Neural progenitor cell (in vitro differentiated cells): Measurements from ENCODE around the gene HDAC4. TPM values are rescaled to one million over a fixed set of nuclear protein-coding genes. Genes with fewer than 3 reads are reported as not detected.

ENCODE experiments used
- DNase-seq: peaks from one replicate; pipeline ENCODE4 v3.0.0-alpha.2; 2016; ENCODE audit warnings: low spot score
- H2AFZ ChIP-seq: fragments of 200-600 bp; sonication (generic); replicated peaks from 2 replicates; pipeline ENCODE4 v1.6.1; 2016; ENCODE audit warnings: antibody characterized with exemption
- H3F3A ChIP-seq: fragments of 200-600 bp; sonication (generic); 2 replicates; pipeline ENCODE4 v1.6.1; 2016; ENCODE audit warnings: antibody characterized with exemption, low read depth
- H3K27ac ChIP-seq: fragments of 200-600 bp; sonication (generic); 2 replicates; pipeline ENCODE4 v1.5.1; 2016; ENCODE audit warnings: mild to moderate bottlenecking
- H3K27me3 ChIP-seq: fragments of 200-600 bp; sonication (generic); 2 replicates; pipeline ENCODE4 v1.6.1; 2016; ENCODE audit warnings: mild to moderate bottlenecking, moderate library complexity
- H3K36me3 ChIP-seq: fragments of 200-600 bp; sonication (generic); 2 replicates; pipeline ENCODE4 v1.5.1; 2016
- H3K4me1 ChIP-seq: fragments of 200-600 bp; sonication (generic); 2 replicates; pipeline ENCODE4 v1.6.1; 2016; ENCODE audit warnings: mixed run types
- H3K4me2 ChIP-seq: fragments of 200-600 bp; sonication (generic); 2 replicates; pipeline ENCODE4 v1.6.1; 2016
- H3K4me3 ChIP-seq: fragments of 200-600 bp; sonication (generic); 2 replicates; pipeline ENCODE4 v1.5.1; 2016
- H3K79me2 ChIP-seq: fragments of 200-600 bp; sonication (generic); 2 replicates; pipeline ENCODE4 v1.6.1; 2016; ENCODE audit warnings: low read depth
- H3K9ac ChIP-seq: fragments of 200-600 bp; sonication (generic); 2 replicates; pipeline ENCODE4 v1.6.1; 2016
- H3K9me3 ChIP-seq: fragments of 200-600 bp; sonication (generic); 2 replicates; pipeline ENCODE4 v1.5.1; 2016; ENCODE audit warnings: low read depth
- H4K20me1 ChIP-seq: fragments of 200-600 bp; sonication (generic); 2 replicates; pipeline ENCODE4 v1.6.1; 2016; ENCODE audit warnings: low read depth
- H3K27ac Mint-ChIP-seq: 3 replicates; pipeline ENCODE4 v1.8.0; 2021; ENCODE audit warnings: mixed read lengths
- H3K27me3 Mint-ChIP-seq: 2 replicates; pipeline ENCODE4 v1.8.0; 2022; ENCODE audit warnings: low read depth, mild to moderate bottlenecking, inconsistent platforms, moderate library complexity, mixed read lengths; ENCODE audit not compliant: insufficient read depth
- H3K36me3 Mint-ChIP-seq: 3 replicates; pipeline ENCODE4 v1.8.0; 2021; ENCODE audit warnings: mixed read lengths
- H3K4me1 Mint-ChIP-seq: 3 replicates; pipeline ENCODE4 v1.8.0; 2021; ENCODE audit warnings: mixed read lengths
- H3K4me3 Mint-ChIP-seq: 3 replicates; pipeline ENCODE4 v1.8.0; 2021; ENCODE audit warnings: mild to moderate bottlenecking, moderate library complexity, mixed read lengths
- H3K9me3 Mint-ChIP-seq: 3 replicates; pipeline ENCODE4 v1.8.0; 2020; ENCODE audit warnings: mixed read lengths
- CTCF ChIP-seq: fragments of 200-600 bp; sonication (generic); IDR thresholded peaks from 2 replicates; pipeline ENCODE4 v1.5.1; 2017; ENCODE audit warnings: antibody characterized with exemption, mild to moderate bottlenecking
- EZH2 ChIP-seq: fragments of 200-600 bp; sonication (generic); IDR thresholded peaks from 2 replicates; pipeline ENCODE4 v1.6.1; 2017; ENCODE audit warnings: antibody characterized with exemption, mild to moderate bottlenecking, moderate library complexity
- EZH2phosphoT487 ChIP-seq: fragments of 200-600 bp; sonication (generic); IDR thresholded peaks from 2 replicates; pipeline ENCODE4 v1.6.1; 2017; ENCODE audit warnings: antibody characterized with exemption
- total RNA-seq: library from RNA; depleted of rRNA; stranded (reverse); fragments of >200 nt; gene quantifications from 2 replicates; pipeline ENCODE4 v1.2.3, GENCODE V29; 2015; ENCODE audit warnings: low replicate concordance

HDAC4 gene
- total RNA-seq, 1 donor from 2014 or later = 36.0 TPM

- H3K4me3 Mint-ChIP-seq = no peak overlapping the region
- Histone ChIP-seq H3K27me3 (no peaks in the 10 kb centered on the region), H3K36me3 (no peaks in the 10 kb centered on the region), H3K27ac (no peak overlapping the region), H3K9me3 (no peaks in the 10 kb centered on the region), H3K79me2 (no peaks in the 10 kb centered on the region), H3K4me1 (no peaks in the 10 kb centered on the region), H3K4me3 (no peak overlapping the region), H4K20me1 (no peaks in the 10 kb centered on the region), H3K9ac (no peak overlapping the region), H3K4me2 (no peak overlapping the region), H3F3A (peaks cover 6% of the 10 kb centered on the region), H2AFZ (no peak overlapping the region)
- no peak overlapping the region for H3K27ac Mint-ChIP-seq
- H3K36me3 Mint-ChIP-seq = peaks cover 22% of the 10 kb centered on the region
- no peaks in the 10 kb centered on the region for H3K4me1 Mint-ChIP-seq
- H3K27me3 Mint-ChIP-seq = peaks cover 4% of the 10 kb centered on the region
- TF ChIP-seq EZH2phosphoT487 (no peak), CTCF (no peak), EZH2 (no peak)
- H3K9me3 Mint-ChIP-seq = no peaks in the 10 kb centered on the region
- DNase-seq = no peak
Observed at GRCh38 chr2:239148495-239149200, 252.2 kb downstream of the HDAC4 start.

GRCh38 chr2:239147376-239147775 lies 253.4 kb downstream of the HDAC4 start:
- no peaks in the 10 kb centered on the region for H4K20me1 ChIP-seq
- H2AFZ ChIP-seq = no peak overlapping the region
- Mint-ChIP-seq H3K9me3 (no peaks in the 10 kb centered on the region), H3K4me1 (no peaks in the 10 kb centered on the region), H3K4me3 (no peak overlapping the region), H3K36me3 (peaks cover 21% of the 10 kb centered on the region), H3K27me3 (peaks cover 4% of the 10 kb centered on the region), H3K27ac (no peak overlapping the region)
- no peaks in the 10 kb centered on the region for H3K36me3 ChIP-seq
- no peak for TF ChIP-seq CTCF
- no peak for TF ChIP-seq EZH2
- TF ChIP-seq EZH2phosphoT487 = no peak
- no peak overlapping the region for H3K4me2 ChIP-seq
- H3K4me3 ChIP-seq = no peak overlapping the region
- H3K27me3 ChIP-seq = no peaks in the 10 kb centered on the region
- peaks cover 6% of the 10 kb centered on the region for H3F3A ChIP-seq
- no peaks in the 10 kb centered on the region for H3K9me3 ChIP-seq
- no peak for DNase-seq
- no peaks in the 10 kb centered on the region for H3K4me1 ChIP-seq
- H3K9ac ChIP-seq = no peak overlapping the region
- no peak overlapping the region for H3K27ac ChIP-seq
- no peaks in the 10 kb centered on the region for H3K79me2 ChIP-seq

GRCh38 chr2:239146741-239147181 lies 254.1 kb downstream of the HDAC4 start:
- H3K27me3 ChIP-seq = no peaks in the 10 kb centered on the region
- H3K4me3 ChIP-seq = no peak overlapping the region
- Mint-ChIP-seq H3K4me1 (no peaks in the 10 kb centered on the region), H3K9me3 (no peaks in the 10 kb centered on the region), H3K4me3 (no peak overlapping the region), H3K36me3 (peaks cover 25% of the 10 kb centered on the region), H3K27me3 (peaks cover 4% of the 10 kb centered on the region), H3K27ac (no peak overlapping the region)
- TF ChIP-seq CTCF (no peak), EZH2phosphoT487 (no peak), EZH2 (no peak)
- no peaks in the 10 kb centered on the region for H3K4me1 ChIP-seq
- no peak overlapping the region for H3K4me2 ChIP-seq
- H3K79me2 ChIP-seq = no peaks in the 10 kb centered on the region
- peaks cover 6% of the 10 kb centered on the region for H3F3A ChIP-seq
- no peaks in the 10 kb centered on the region for H3K36me3 ChIP-seq
- no peak overlapping the region for H3K9ac ChIP-seq
- H4K20me1 ChIP-seq = no peaks in the 10 kb centered on the region
- H3K27ac ChIP-seq = no peak overlapping the region
- no peak overlapping the region for H2AFZ ChIP-seq
- DNase-seq = no peak
- H3K9me3 ChIP-seq = no peaks in the 10 kb centered on the region
